ENCODE data around the gene SHMT2. TPM values are rescaled to one million over a fixed set of nuclear protein-coding genes. Genes with fewer than 3 reads are reported as not detected.
A peak's percentile ranks its signal among the peaks of the same experiment; 100 is the strongest.

Gene SHMT2
- total RNA-seq, 1 experiment from 2014 or later, result 280 TPM

DNA sequence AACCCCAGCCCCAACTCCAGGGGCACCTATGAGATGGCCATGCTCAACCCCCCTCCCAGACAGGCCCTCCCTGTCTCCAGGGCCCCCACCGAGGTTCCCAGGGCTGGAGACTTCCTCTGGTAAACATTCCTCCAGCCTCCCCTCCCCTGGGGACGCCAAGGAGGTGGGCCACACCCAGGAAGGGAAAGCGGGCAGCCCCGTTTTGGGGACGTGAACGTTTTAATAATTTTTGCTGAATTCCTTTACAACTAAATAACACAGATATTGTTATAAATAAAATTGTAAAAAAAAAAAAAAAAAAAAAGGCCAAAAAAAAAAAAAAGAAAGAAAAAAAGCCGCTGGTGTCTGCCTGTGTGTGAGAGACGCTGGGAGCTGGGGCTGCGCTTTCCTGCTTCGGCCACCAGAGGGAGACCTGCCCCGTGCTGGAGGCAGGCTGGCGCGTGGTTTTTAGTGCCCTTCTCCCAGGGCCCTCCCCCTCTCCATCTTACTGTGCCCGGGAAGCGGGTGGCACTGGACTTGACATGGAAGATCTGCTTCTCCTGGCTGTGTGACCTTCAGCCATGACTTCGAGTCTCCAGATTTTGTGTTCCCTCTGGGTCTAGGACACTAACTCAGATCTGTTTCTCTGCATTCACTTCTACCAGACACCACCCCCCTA, 16.3 kb upstream of the SHMT2 start (continued):
- TF ChIP-seq MAX (IDR thresholded peaks at IDR 0.05) (peak; percentile 83), ATF3 (IDR thresholded peaks at IDR 0.05) (no peak), SP1 (IDR thresholded peaks at IDR 0.05; ENCODE audit: low read depth) (no peak)

GRCh38 chr12:57213763-57214397, 15.6 kb upstream of the SHMT2 start:
- intact Hi-C loops (cut with micrococcal nuclease), result loop anchor here (1.0 to 2.0 kb wide), 3 partner anchors 25 to 239 kb away; no protein-coding TSS in a partner anchor
- no peaks in the 10 kb centered on the region for H3K36me3 ChIP-seq (ENCODE audit: control insufficient read depth in 1 of 2, insufficient read depth in 2 of 2, low read length in 2 of 2)
- ATAC-seq, result peak; percentile 19
- DNase-seq (ENCODE audit: low read depth, low spot score), result no peak
- peak overlapping the region; percentile 24; the same call in 1 of the 2 replicates for H3K9ac ChIP-seq (ENCODE audit: low read length)
- H3K4me3 ChIP-seq (replicated peaks in 1 of 2; ENCODE audit: low read depth in 1 of 2, low read length in 2 of 2), result peak overlapping the region; percentile 1 to 6; a peak in 1 of 4 replicates
- H3K27me3 ChIP-seq (ENCODE audit: insufficient read depth, low read length), result no peaks in the 10 kb centered on the region
- H4K20me1 ChIP-seq (ENCODE audit: insufficient read depth), result no peaks in the 10 kb centered on the region
- H3K4me1 ChIP-seq (ENCODE audit: control insufficient read depth in 1 of 2, insufficient read depth in 2 of 2, low read length in 2 of 2), result peaks cover 17 to 50% of the 10 kb centered on the region in 2 experiments
- ChIA-PET CTCF (interaction anchor here (0.9 to 4.2 kb wide), 16 partner anchors 13 to 248 kb away, joined by 3 to 103 read pairs (median 5); partner anchors contain the start of genes GLI1, INHBE and SHMT2), POLR2A (interaction anchor here (0.5 to 1.9 kb wide), 7 partner anchors 16 to 558 kb away, joined by 3 to 7 read pairs (median 4); partner anchors contain the start of genes EEF1AKMT3 and SHMT2), RAD21 (ENCODE audit: low non-redundant PET in 1 of 2, low total read pairs in 2 of 2, uncharacterized antibody in 2 of 2, unreplicated experiment in 2 of 2) (interaction anchor here (0.9 to 1.9 kb wide), 3 partner anchors 25 to 30 kb away, joined by 3 to 13 read pairs (median 4); no protein-coding TSS in a partner anchor)
- no peaks in the 10 kb centered on the region for H3K9me3 ChIP-seq (ENCODE audit: control insufficient read depth in 1 of 2, insufficient read depth in 1 of 2, low read depth in 1 of 2, low read length in 2 of 2)
- H3K9me2 ChIP-seq (ENCODE audit: insufficient read depth), result no peaks in the 10 kb centered on the region
- H2AFZ ChIP-seq (ENCODE audit: low read depth, low read length, poor library complexity, severe bottlenecking), result peak overlapping the region; percentile 41
- TF ChIP-seq SP1 (IDR thresholded peaks at IDR 0.05; ENCODE audit: low read depth), result no peak
- no peak for TF ChIP-seq RAD21 (IDR thresholded peaks at IDR 0.05; ENCODE audit: low read depth)
- no peak for TF ChIP-seq FOSL1 (IDR thresholded peaks at IDR 0.05; ENCODE audit: low read depth)
- no peak for TF ChIP-seq CTCF (IDR thresholded peaks at IDR 0.05 in 2 of 3, conservative IDR thresholded peaks at IDR 0.05 in 1 of 3; ENCODE audit: borderline replicate concordance in 1 of 3, insufficient read depth in 1 of 3, low read depth in 2 of 3, low read length in 2 of 3)
- no peak for TF ChIP-seq TCF7L2 (IDR thresholded peaks at IDR 0.05; ENCODE audit: borderline replicate concordance, extremely low read depth, insufficient read depth, insufficient read length)
- no peak for TF ChIP-seq EZH2phosphoT487 (IDR thresholded peaks at IDR 0.05; ENCODE audit: borderline replicate concordance)
- BruUV-seq (replicated peaks), result no TSS peak
- H3K27ac ChIP-seq (ENCODE audit: low read depth, low read length), result peak overlapping the region; percentile 10; the same call in 1 of the 2 replicates
- H3K4me2 ChIP-seq (ENCODE audit: low read length), result peak overlapping the region; percentile 59
- H3K79me2 ChIP-seq (ENCODE audit: insufficient read depth, low read length), result no peaks in the 10 kb centered on the region
